ENCODE results near the gene OSGEP. TPM values are rescaled to one million over a fixed set of nuclear protein-coding genes. Genes with fewer than 3 reads are reported as not detected.

The OSGEP gene
- total RNA-seq, 1 donor from 2014 or later = 35.7 TPM

DNA sequence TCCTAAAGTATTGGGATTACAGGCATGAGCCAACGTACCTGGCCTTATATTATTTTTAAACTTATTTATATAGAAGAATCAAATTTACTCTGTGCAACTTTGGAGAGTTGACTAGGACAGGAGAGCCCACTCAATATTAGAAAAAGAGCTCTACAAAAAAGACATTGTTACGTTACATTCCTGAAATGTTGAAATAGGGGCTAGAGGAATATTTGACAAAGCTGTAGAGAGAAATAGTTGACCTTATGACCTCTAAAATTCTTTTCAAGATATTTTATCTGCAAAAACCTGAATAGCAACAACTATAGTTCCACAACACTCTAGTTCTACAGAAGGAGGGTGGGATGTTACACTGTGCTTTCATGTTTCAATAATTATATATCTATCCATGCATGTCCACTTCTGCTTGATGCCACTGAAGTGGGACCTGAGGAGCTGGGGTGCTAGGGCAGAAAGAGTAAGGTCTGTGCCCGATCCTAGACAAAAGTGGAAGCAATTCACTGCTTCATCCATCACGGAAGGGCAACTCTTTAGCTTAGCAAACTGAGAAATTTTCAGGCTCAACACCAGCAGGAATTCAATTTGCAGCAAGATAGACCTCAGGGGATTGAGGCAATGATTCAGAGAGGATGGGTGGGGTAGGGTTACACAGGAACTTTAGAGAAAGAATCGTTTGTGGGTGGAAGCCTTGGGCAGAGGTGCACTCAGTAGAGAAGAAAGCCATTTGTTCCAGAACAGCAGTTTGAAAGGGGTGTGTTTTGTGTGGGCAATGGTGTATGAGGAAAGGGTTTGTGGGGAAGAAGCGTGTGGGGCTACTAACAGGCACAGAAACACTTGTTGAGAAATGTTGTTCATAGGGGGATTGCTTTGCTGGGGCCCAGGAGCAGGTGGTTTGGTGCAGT is 34.7 kb upstream of the OSGEP start:
- no peaks in the 10 kb centered on the region for H3K36me3 Mint-ChIP-seq (ENCODE audit: unreplicated experiment)
- no peak overlapping the region for H3K4me3 Mint-ChIP-seq (ENCODE audit: unreplicated experiment)
- no peak for DNase-seq (ENCODE audit: extremely low spot score, unreplicated experiment)
- H3K4me1 Mint-ChIP-seq (ENCODE audit: unreplicated experiment) = peaks cover 4% of the 10 kb centered on the region
- no peak overlapping the region for H3K27ac Mint-ChIP-seq (ENCODE audit: unreplicated experiment)
- TF ChIP-seq, protein P1, sequence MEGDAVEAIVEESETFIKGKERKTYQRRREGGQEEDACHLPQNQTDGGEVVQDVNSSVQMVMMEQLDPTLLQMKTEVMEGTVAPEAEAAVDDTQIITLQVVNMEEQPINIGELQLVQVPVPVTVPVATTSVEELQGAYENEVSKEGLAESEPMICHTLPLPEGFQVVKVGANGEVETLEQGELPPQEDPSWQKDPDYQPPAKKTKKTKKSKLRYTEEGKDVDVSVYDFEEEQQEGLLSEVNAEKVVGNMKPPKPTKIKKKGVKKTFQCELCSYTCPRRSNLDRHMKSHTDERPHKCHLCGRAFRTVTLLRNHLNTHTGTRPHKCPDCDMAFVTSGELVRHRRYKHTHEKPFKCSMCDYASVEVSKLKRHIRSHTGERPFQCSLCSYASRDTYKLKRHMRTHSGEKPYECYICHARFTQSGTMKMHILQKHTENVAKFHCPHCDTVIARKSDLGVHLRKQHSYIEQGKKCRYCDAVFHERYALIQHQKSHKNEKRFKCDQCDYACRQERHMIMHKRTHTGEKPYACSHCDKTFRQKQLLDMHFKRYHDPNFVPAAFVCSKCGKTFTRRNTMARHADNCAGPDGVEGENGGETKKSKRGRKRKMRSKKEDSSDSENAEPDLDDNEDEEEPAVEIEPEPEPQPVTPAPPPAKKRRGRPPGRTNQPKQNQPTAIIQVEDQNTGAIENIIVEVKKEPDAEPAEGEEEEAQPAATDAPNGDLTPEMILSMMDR (IDR thresholded peaks at IDR 0.05) = no peak
- peaks cover 42% of the 10 kb centered on the region for H3K27me3 Mint-ChIP-seq (ENCODE audit: unreplicated experiment)
- H3K9me3 Mint-ChIP-seq (ENCODE audit: unreplicated experiment) = no peaks in the 10 kb centered on the region

DNA sequence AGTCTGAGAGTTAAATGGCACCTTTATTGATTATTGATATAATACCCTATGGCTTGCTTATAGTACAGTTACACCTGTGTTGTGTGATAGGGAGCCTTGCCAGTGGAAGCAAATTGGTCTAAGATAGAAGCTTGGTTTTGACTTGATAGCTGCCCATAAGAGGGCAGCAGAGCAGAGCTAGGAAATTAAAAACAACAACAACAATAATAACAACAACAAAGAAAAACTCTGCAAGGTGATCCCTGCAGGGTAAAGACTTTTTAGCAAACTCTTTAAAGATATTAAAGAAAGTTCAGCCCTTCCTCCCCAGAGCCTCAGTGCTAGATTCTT is 32.7 kb upstream of the OSGEP start:
- Mint-ChIP-seq H3K27ac (ENCODE audit: unreplicated experiment) (no peak overlapping the region), H3K27me3 (ENCODE audit: unreplicated experiment) (peaks cover 50% of the 10 kb centered on the region), H3K4me3 (ENCODE audit: unreplicated experiment) (no peak overlapping the region), H3K9me3 (ENCODE audit: unreplicated experiment) (no peaks in the 10 kb centered on the region), H3K4me1 (ENCODE audit: unreplicated experiment) (peaks cover 4% of the 10 kb centered on the region), H3K36me3 (ENCODE audit: unreplicated experiment) (no peaks in the 10 kb centered on the region)
- DNase-seq (ENCODE audit: extremely low spot score, unreplicated experiment) = no peak
- TF ChIP-seq, protein P1 (IDR thresholded peaks at IDR 0.05) = no peak

DNA sequence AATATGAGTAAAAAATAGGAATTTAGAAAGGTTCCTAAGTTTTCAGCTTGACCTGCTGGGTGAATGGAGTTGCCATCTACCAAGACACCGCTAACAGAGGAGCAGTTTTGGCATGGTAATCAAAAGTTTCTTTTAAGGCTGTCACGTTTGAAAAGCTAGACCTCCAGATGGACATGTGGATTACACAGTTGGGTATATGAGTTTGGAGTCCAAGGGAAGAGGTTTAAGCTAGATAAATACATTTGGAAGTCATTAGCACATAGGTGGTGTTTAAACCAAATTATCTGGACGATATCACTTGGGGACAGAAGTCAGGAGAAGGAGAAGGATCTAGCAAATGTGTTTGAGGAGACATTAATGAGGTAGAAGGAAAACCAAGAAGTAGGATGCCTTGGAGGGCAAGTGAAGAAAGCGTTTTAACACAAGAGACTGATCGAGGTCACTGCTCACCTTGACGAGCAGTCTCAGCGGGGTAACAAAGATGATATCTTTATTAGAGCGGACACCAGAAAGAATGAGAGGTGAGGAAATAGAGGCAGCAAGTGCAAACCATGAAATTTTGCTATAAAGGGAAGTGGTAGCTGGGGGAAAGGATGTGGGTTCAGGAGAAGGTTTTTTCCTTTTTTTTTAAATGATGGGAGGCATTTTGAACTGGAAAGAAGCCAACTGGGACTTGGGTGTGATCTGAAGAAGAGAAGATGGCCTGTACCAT is 32.2 kb upstream of the OSGEP start:
- TF ChIP-seq, protein P1 (IDR thresholded peaks at IDR 0.05) = no peak
- Mint-ChIP-seq H3K9me3 (ENCODE audit: unreplicated experiment) (no peaks in the 10 kb centered on the region), H3K27ac (ENCODE audit: unreplicated experiment) (no peak overlapping the region), H3K4me3 (ENCODE audit: unreplicated experiment) (no peak overlapping the region), H3K27me3 (ENCODE audit: unreplicated experiment) (peaks cover 55% of the 10 kb centered on the region), H3K4me1 (ENCODE audit: unreplicated experiment) (peaks cover 4% of the 10 kb centered on the region), H3K36me3 (ENCODE audit: unreplicated experiment) (no peaks in the 10 kb centered on the region)
- DNase-seq (ENCODE audit: extremely low spot score, unreplicated experiment) = no peak

DNA sequence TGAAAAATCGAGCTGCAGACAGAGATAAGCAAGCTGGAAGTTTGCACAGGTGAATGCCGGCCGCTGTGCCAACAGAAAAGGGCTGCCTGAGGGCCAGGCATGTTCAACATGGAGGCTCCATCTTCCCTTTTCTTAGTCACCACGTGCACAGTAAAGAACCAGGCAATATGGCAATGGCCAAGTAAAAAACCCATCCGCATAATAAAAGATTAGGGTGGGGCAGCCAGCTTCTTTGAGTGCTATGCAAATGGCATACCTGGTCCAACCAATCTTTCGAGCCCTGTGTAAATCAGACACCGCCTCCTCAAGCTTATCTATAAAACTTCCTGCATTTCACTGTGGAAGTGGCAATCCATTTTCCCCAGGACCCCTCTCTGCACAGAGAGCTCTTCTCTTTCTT is 31.3 kb upstream of the OSGEP start:
- TF ChIP-seq, protein P1 (IDR thresholded peaks at IDR 0.05) = no peak
- Mint-ChIP-seq H3K4me3 (ENCODE audit: unreplicated experiment) (no peak overlapping the region), H3K36me3 (ENCODE audit: unreplicated experiment) (no peaks in the 10 kb centered on the region)

DNA sequence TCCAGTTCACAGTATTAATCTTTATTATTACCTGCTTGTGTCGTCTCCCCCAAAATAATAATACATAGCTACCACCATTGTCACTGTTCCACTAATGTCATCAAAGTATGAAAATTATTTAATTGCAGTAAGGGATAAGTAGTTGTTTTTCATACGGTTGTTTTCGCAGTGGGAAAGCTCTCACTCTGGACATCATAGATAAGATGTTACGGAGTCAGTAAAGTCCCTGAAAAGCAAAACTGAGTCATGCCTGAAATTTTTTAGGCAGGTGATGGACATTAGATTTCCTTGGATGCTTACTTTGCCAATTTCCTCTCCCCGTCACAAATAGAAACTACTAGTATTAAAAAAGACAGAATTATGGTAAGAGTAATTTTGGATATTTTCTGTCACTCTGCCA is 27.8 kb upstream of the OSGEP start:
- TF ChIP-seq, protein P1 (IDR thresholded peaks at IDR 0.05) = no peak
- Mint-ChIP-seq H3K36me3 (ENCODE audit: unreplicated experiment) (peaks cover 3% of the 10 kb centered on the region), H3K9me3 (ENCODE audit: unreplicated experiment) (no peaks in the 10 kb centered on the region), H3K4me1 (ENCODE audit: unreplicated experiment) (no peaks in the 10 kb centered on the region), H3K4me3 (ENCODE audit: unreplicated experiment) (no peak overlapping the region), H3K27ac (ENCODE audit: unreplicated experiment) (no peak overlapping the region), H3K27me3 (ENCODE audit: unreplicated experiment) (peaks cover 37% of the 10 kb centered on the region)
- DNase-seq (ENCODE audit: extremely low spot score, unreplicated experiment) = no peak

More for the DNA sequence above, 31.3 kb upstream of the OSGEP start:
- Mint-ChIP-seq H3K4me1 (ENCODE audit: unreplicated experiment) (peaks cover 4% of the 10 kb centered on the region), H3K27ac (ENCODE audit: unreplicated experiment) (no peak overlapping the region), H3K9me3 (ENCODE audit: unreplicated experiment) (no peaks in the 10 kb centered on the region), H3K27me3 (ENCODE audit: unreplicated experiment) (peaks cover 50% of the 10 kb centered on the region)
- DNase-seq (ENCODE audit: extremely low spot score, unreplicated experiment) = no peak
